ENCODE results near the gene SERPINB1. TPM values are rescaled to one million over a fixed set of nuclear protein-coding genes. Genes with fewer than 3 reads are reported as not detected.

SERPINB1 gene
- total RNA-seq, 2 experiments from 2014 or later = 1.2 to 3.5 TPM

GRCh38 chr6:2873643-2874042, 32.0 kb upstream of the SERPINB1 start:
- peaks cover 67% of the 10 kb centered on the region for H3K4me1 ChIP-seq (ENCODE audit: insufficient read depth, low read length, poor library complexity, severe bottlenecking)
- peaks cover 17% of the 10 kb centered on the region for H3K9me3 ChIP-seq (ENCODE audit: low read length)
- no TSS peak for BruUV-seq (replicated peaks)
- ChIA-PET POLR2A (no interaction called here), CTCF (ENCODE audit: unreplicated experiment) (no interaction called here)
- intact Hi-C loops (cut with micrococcal nuclease; ENCODE audit: unreplicated experiment) = no loop called here
- H3K4me3 ChIP-seq (ENCODE audit: low read depth, low read length, poor library complexity, severe bottlenecking) = no peak overlapping the region
- TF ChIP-seq CTCF (conservative IDR thresholded peaks at IDR 0.05; ENCODE audit: low read length) (no peak), EZH2phosphoT487 (IDR thresholded peaks at IDR 0.05; ENCODE audit: borderline replicate concordance, low read depth, low read length) (no peak)
- no peak for DNase-seq (ENCODE audit: low spot score)
- peaks cover 70% of the 10 kb centered on the region for H3K79me2 ChIP-seq (ENCODE audit: insufficient read depth, low read depth, low read length)
- H3K27ac ChIP-seq (ENCODE audit: low read depth, low read length, poor library complexity, severe bottlenecking) = peak overlapping the region; percentile 79
- peaks cover 44% of the 10 kb centered on the region for H3K36me3 ChIP-seq (ENCODE audit: insufficient read depth, low read length)
- H3K9me2 ChIP-seq (ENCODE audit: insufficient read depth, low read length) = no peaks in the 10 kb centered on the region
- no peak overlapping the region for H3K4me2 ChIP-seq (ENCODE audit: low read length)
- H4K20me1 ChIP-seq (ENCODE audit: insufficient read depth, low read length) = no peaks in the 10 kb centered on the region
- H2AFZ ChIP-seq (ENCODE audit: low read length) = no peak overlapping the region

- ChIA-PET POLR2A (no interaction called here), CTCF (ENCODE audit: unreplicated experiment) (interaction anchor here (0.6 kb wide), 1 partner anchor 19 kb away, joined by 3 read pairs; no protein-coding TSS in a partner anchor)
- no peaks in the 10 kb centered on the region for H3K9me2 ChIP-seq (ENCODE audit: insufficient read depth, low read length)
- H3K4me2 ChIP-seq (ENCODE audit: low read length) = no peak overlapping the region; the same call in 1 of the 2 replicates
- H3K79me2 ChIP-seq (ENCODE audit: insufficient read depth, low read depth, low read length) = peaks cover 70% of the 10 kb centered on the region
- H4K20me1 ChIP-seq (ENCODE audit: insufficient read depth, low read length) = no peaks in the 10 kb centered on the region
- DNase-seq (ENCODE audit: low spot score) = no peak
- H3K9me3 ChIP-seq (ENCODE audit: low read length) = peaks cover 26% of the 10 kb centered on the region
- intact Hi-C loops (cut with micrococcal nuclease; ENCODE audit: unreplicated experiment) = no loop called here
- BruUV-seq (replicated peaks) = no TSS peak
- TF ChIP-seq CTCF (conservative IDR thresholded peaks at IDR 0.05; ENCODE audit: low read length) = no peak
- no peak for TF ChIP-seq EZH2phosphoT487 (IDR thresholded peaks at IDR 0.05; ENCODE audit: borderline replicate concordance, low read depth, low read length)
- peaks cover 49% of the 10 kb centered on the region for H3K36me3 ChIP-seq (ENCODE audit: insufficient read depth, low read length)
- H3K27ac ChIP-seq (ENCODE audit: low read depth, low read length, poor library complexity, severe bottlenecking) = peak overlapping the region; percentile 17
- H3K4me3 ChIP-seq (ENCODE audit: low read depth, low read length, poor library complexity, severe bottlenecking) = no peak overlapping the region
- peaks cover 67% of the 10 kb centered on the region for H3K4me1 ChIP-seq (ENCODE audit: insufficient read depth, low read length, poor library complexity, severe bottlenecking)
- no peak overlapping the region for H2AFZ ChIP-seq (ENCODE audit: low read length)
Observed at GRCh38 chr6:2872423-2873358, 31.0 kb upstream of the SERPINB1 start.

GRCh38 chr6:2871953-2872352, 30.3 kb upstream of the SERPINB1 start:
- Histone ChIP-seq H2AFZ (ENCODE audit: low read length) (no peak overlapping the region), H3K4me2 (ENCODE audit: low read length) (no peak overlapping the region), H3K4me1 (ENCODE audit: insufficient read depth, low read length, poor library complexity, severe bottlenecking) (peaks cover 67% of the 10 kb centered on the region), H3K9me3 (ENCODE audit: low read length) (peaks cover 28% of the 10 kb centered on the region), H3K79me2 (ENCODE audit: insufficient read depth, low read depth, low read length) (peaks cover 70% of the 10 kb centered on the region), H3K4me3 (ENCODE audit: low read depth, low read length, poor library complexity, severe bottlenecking) (no peak overlapping the region), H4K20me1 (ENCODE audit: insufficient read depth, low read length) (no peaks in the 10 kb centered on the region), H3K27ac (ENCODE audit: low read depth, low read length, poor library complexity, severe bottlenecking) (peak overlapping the region; percentile 17), H3K36me3 (ENCODE audit: insufficient read depth, low read length) (peaks cover 49% of the 10 kb centered on the region), H3K9me2 (ENCODE audit: insufficient read depth, low read length) (no peaks in the 10 kb centered on the region)
- ChIA-PET CTCF (ENCODE audit: unreplicated experiment) (no interaction called here), POLR2A (interaction anchor here (0.5 to 7.1 kb wide), 6 partner anchors 8 to 540 kb away, joined by 3 to 88 read pairs (median 3); no protein-coding TSS in a partner anchor)
- no TSS peak for BruUV-seq (replicated peaks)
- no peak for DNase-seq (ENCODE audit: low spot score)
- intact Hi-C loops (cut with micrococcal nuclease; ENCODE audit: unreplicated experiment) = no loop called here
- TF ChIP-seq EZH2phosphoT487 (IDR thresholded peaks at IDR 0.05; ENCODE audit: borderline replicate concordance, low read depth, low read length) (no peak), CTCF (conservative IDR thresholded peaks at IDR 0.05; ENCODE audit: low read length) (no peak)
